NCI-H446 treated with DMSO at 0.1 percent for 48 hours (cell line): ENCODE measurements around the gene PASK.
"Not testable (repeated sequence)": the region's sequence is repeated elsewhere in the genome, so short reads cannot be mapped to it uniquely, and the experiment has no call there.

Experiments
- DNase-seq: peaks from one replicate; lab custom pipeline; 2025; lab: John Stamatoyannopoulos, UW

PASK gene

GRCh38 chr2:241105641-241106040 lies 43.6 kb downstream of the PASK start:
- no peak for DNase-seq

- not testable (repeated sequence) for DNase-seq
Observed at GRCh38 chr2:241104611-241105010, 44.7 kb downstream of the PASK start.

- DNase-seq = no peak
Observed at GRCh38 chr2:241103176-241103595, 46.1 kb downstream of the PASK start.

GRCh38 chr2:241102239-241102803 lies 47.0 kb downstream of the PASK start, which contains the start of gene MTERF4:
Gene MTERF4, minus strand, starts transcription at chr2:241102287. Its CDS starts 14 bp downstream, at chr2:241102273.
- peak; percentile 50 for DNase-seq

- DNase-seq = no peak
Observed at GRCh38 chr2:241099246-241099645, 50.0 kb downstream of the PASK start.

- no peak for DNase-seq
Observed at GRCh38 chr2:241096979-241097378, 52.3 kb downstream of the PASK start.

- DNase-seq = no peak
Observed at GRCh38 chr2:241095594-241096290, 53.5 kb downstream of the PASK start.

- DNase-seq = no peak
Observed at GRCh38 chr2:241094924-241095420, 54.3 kb downstream of the PASK start.

GRCh38 chr2:241094172-241094571 lies 55.1 kb downstream of the PASK start:
- no peak for DNase-seq

- not testable (repeated sequence) for DNase-seq
Observed at GRCh38 chr2:241093133-241093781, 56.0 kb downstream of the PASK start.

GRCh38 chr2:241092677-241093076 lies 56.6 kb downstream of the PASK start:
- no peak for DNase-seq

- DNase-seq = no peak
Observed at GRCh38 chr2:241091734-241092445, 57.4 kb downstream of the PASK start.

GRCh38 chr2:241091201-241091600 lies 58.1 kb downstream of the PASK start:
- no peak for DNase-seq

GRCh38 chr2:241088791-241089732 lies 60.2 kb downstream of the PASK start:
- DNase-seq = no peak

GRCh38 chr2:241088376-241088775 lies 60.9 kb downstream of the PASK start:
- DNase-seq = no peak

GRCh38 chr2:241087420-241088268 lies 61.6 kb downstream of the PASK start:
- DNase-seq = no peak

GRCh38 chr2:241084856-241085444 lies 64.3 kb downstream of the PASK start:
- DNase-seq = no peak

- DNase-seq = no peak
Observed at GRCh38 chr2:241083091-241083415, 66.2 kb downstream of the PASK start.

GRCh38 chr2:241082341-241083090 lies 66.8 kb downstream of the PASK start:
- no peak for DNase-seq
